ENCODE results near the gene MAPK7. TPM values are rescaled to one million over a fixed set of nuclear protein-coding genes. Genes with fewer than 3 reads are reported as not detected.

The MAPK7 gene
- total RNA-seq, 1 donor from 2014 or later, result 30.8 TPM

DNA sequence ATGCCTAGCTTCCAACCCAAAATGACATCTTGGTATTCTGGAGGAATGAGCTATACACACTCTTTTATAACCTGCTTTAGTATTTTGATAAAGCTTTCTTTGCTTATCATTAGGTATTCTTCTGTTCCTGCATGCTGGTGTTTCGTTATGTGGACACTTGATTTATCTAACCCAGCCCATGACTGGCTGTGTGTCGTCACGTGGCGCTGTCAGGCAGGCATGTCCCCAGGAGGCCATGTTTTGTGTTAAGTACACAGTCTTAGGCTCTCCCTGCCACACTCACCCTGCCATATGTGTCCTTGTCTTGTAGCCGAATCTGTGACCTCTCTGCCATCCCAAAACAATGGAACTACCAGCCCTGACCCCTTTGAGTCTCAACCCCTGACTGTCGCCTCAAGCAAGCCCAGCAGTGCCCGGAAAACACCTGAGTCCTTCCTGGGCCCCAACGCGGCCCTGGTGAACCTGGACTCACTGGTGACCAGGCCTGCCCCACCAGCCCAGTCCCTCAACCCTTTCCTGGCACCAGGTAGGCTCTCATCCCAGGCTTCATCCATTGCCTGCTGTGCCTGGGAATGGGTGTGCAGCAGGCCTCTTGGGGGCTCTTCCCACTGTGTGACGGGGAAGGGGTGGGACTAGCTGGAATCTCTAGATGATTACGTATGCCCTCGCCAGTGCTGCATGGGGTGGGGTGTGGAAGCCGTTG lies 46.6 kb upstream of the MAPK7 start:
- no peaks in the 10 kb centered on the region for H3K27me3 ChIP-seq (ENCODE audit: control insufficient read depth, insufficient read depth, low read length)
- no peaks in the 10 kb centered on the region for H3K36me3 ChIP-seq (ENCODE audit: control insufficient read depth, insufficient read depth, low read length)
- TF ChIP-seq, protein P1, sequence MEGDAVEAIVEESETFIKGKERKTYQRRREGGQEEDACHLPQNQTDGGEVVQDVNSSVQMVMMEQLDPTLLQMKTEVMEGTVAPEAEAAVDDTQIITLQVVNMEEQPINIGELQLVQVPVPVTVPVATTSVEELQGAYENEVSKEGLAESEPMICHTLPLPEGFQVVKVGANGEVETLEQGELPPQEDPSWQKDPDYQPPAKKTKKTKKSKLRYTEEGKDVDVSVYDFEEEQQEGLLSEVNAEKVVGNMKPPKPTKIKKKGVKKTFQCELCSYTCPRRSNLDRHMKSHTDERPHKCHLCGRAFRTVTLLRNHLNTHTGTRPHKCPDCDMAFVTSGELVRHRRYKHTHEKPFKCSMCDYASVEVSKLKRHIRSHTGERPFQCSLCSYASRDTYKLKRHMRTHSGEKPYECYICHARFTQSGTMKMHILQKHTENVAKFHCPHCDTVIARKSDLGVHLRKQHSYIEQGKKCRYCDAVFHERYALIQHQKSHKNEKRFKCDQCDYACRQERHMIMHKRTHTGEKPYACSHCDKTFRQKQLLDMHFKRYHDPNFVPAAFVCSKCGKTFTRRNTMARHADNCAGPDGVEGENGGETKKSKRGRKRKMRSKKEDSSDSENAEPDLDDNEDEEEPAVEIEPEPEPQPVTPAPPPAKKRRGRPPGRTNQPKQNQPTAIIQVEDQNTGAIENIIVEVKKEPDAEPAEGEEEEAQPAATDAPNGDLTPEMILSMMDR (IDR thresholded peaks at IDR 0.05; ENCODE audit: insufficient read depth, low read length, poor library complexity, severe bottlenecking), result no peak

DNA sequence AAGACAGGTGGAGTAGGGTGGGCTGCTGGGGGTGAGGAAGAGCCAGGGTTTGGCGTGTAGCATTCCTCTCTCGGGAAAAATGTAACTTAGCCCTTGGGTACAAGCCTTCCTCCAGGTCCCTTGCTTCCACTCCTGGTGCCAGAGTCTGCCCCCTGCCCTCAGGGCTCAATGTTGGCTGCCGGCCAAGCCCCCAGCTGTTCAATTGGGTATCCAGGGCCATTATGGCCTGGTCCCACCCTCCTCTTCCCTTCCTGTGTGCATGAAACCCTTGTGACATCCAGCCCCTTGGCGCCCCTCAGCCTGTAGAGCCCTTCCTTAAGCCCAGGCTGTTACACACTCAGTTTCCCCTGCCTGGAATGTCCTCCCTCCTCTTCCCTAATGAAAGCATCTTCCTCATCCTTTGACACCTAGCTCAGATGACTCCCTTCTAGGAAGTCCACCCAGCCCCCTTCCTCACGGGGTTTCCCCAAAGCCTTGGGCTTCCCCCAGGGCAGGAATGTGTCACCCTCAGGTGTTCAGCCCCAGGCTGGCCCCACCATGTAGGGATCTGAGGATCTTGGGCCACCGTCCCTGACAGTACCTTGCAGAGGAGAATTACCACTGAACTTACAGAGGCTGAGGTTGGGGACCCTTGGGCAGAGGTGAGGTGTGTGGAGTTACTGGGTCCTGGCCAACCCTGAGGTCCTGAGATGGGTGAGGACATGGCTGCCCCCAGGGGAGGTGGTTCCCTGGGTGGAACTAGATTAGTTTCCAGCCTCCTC lies 45.7 kb upstream of the MAPK7 start:
- no peaks in the 10 kb centered on the region for H3K36me3 ChIP-seq (ENCODE audit: control insufficient read depth, insufficient read depth, low read length)
- H3K27me3 ChIP-seq (ENCODE audit: control insufficient read depth, insufficient read depth, low read length), result no peaks in the 10 kb centered on the region
- H3K4me3 ChIP-seq (ENCODE audit: low read depth, low read length), result no peak overlapping the region
- TF ChIP-seq, protein P1 (IDR thresholded peaks at IDR 0.05; ENCODE audit: insufficient read depth, low read length, poor library complexity, severe bottlenecking), result no peak
- no peak for DNase-seq (ENCODE audit: low read depth)

More for the DNA sequence above, 46.6 kb upstream of the MAPK7 start:
- DNase-seq (ENCODE audit: low read depth), result no peak
- no peak overlapping the region for H3K4me3 ChIP-seq (ENCODE audit: low read depth, low read length)

DNA sequence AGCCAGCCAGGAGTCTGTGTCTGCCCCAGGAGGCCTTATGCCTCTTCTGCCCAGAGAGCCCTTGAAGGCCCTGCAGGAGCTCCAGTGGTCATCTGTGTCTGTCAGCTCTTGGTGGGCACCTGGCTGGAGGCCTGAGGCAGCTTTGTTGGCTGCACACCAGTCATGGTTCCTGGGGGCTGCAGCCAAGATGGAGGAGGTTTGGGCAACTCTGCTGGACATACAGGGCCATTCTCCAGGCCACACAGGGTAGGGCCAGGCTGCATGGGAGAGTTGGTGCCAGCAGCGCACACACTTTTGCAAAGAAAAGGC lies 45.2 kb upstream of the MAPK7 start:
- H3K4me3 ChIP-seq (ENCODE audit: low read depth, low read length), result no peak overlapping the region
- DNase-seq (ENCODE audit: low read depth), result no peak
- TF ChIP-seq, protein P1 (IDR thresholded peaks at IDR 0.05; ENCODE audit: insufficient read depth, low read length, poor library complexity, severe bottlenecking), result no peak
- H3K27me3 ChIP-seq (ENCODE audit: control insufficient read depth, insufficient read depth, low read length), result no peaks in the 10 kb centered on the region
- H3K36me3 ChIP-seq (ENCODE audit: control insufficient read depth, insufficient read depth, low read length), result no peaks in the 10 kb centered on the region

DNA sequence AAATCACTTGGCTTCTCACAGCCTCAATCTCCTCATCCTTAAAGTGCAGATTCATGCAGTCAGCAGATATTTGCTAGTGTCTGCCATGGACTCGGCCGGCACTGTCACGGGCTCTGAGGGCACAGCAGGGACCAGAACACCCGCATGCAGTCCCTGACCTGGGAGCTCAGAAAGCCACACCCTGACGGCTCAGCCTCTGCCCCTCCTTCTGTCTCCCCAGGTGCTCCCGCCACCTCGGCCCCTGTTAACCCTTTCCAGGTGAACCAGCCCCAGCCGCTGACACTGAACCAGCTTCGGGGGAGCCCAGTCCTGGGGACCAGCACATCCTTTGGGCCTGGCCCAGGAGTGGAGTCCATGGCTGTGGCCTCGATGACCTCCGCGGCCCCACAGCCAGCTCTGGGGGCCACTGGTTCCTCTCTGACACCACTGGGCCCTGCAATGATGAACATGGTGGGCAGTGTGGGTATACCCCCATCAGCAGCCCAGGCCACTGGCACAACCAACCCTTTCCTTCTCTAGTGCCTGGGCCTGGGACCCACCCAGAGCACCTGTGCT lies 44.5 kb upstream of the MAPK7 start:
- H3K27me3 ChIP-seq (ENCODE audit: control insufficient read depth, insufficient read depth, low read length), result no peaks in the 10 kb centered on the region
- H3K36me3 ChIP-seq (ENCODE audit: control insufficient read depth, insufficient read depth, low read length), result no peaks in the 10 kb centered on the region
- no peak for DNase-seq (ENCODE audit: low read depth)
- no peak overlapping the region for H3K4me3 ChIP-seq (ENCODE audit: low read depth, low read length)
- TF ChIP-seq, protein P1 (IDR thresholded peaks at IDR 0.05; ENCODE audit: insufficient read depth, low read length, poor library complexity, severe bottlenecking), result no peak

DNA sequence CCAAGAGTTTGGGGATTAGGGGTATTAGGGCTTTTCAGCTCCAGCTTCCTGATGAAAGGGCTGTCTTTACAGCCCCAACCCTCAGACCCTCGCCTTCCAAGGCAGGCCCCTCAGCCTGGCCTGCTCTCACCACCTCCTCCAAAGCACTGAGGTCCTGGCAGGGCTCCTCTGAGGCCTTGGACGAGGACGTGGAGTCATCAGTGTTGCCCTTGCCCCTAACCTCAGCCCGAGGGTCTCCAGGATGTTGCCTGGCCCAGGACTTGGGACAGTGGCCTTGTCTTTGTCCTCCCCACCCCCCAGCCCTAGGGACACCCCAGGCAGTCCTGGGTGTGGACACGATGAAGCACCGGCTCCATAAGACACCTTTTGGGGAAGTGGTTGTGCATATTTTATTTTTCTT lies 44.0 kb upstream of the MAPK7 start:
- TF ChIP-seq, protein P1 (IDR thresholded peaks at IDR 0.05; ENCODE audit: insufficient read depth, low read length, poor library complexity, severe bottlenecking), result no peak
- Histone ChIP-seq H3K36me3 (ENCODE audit: control insufficient read depth, insufficient read depth, low read length) (no peaks in the 10 kb centered on the region), H3K4me3 (ENCODE audit: low read depth, low read length) (no peak overlapping the region), H3K27me3 (ENCODE audit: control insufficient read depth, insufficient read depth, low read length) (no peaks in the 10 kb centered on the region)
- no peak for DNase-seq (ENCODE audit: low read depth)
